Uterus (tissue), 4 donors: Measurements from ENCODE around the gene TNS4. TPM values are rescaled to one million over a fixed set of nuclear protein-coding genes. Genes with fewer than 3 reads are reported as not detected.

ENCODE experiments used
- DNase-seq, 2 donors: peaks; one replicate each; pipeline ENCODE4 v3.0.0-alpha.2; 2019 to 2020
- H3K27ac ChIP-seq, 2 donors: fragments of 200-600 bp; sonication (generic); 1 replicate in 1 of 2; 2 replicates in 1 of 2; pipeline ENCODE4 v1.5.1; 2016 to 2018
- H3K27me3 ChIP-seq, 2 donors: fragments of 200-600 bp; sonication (generic); one replicate each; pipeline ENCODE4 v1.5.1; 2018 to 2019; ENCODE audit warnings: control low read depth in 1 of 2
- H3K36me3 ChIP-seq, 2 donors: fragments of 200-600 bp; sonication (generic); one replicate each; pipeline ENCODE4 v1.5.1; 2019; ENCODE audit warnings: control low read depth in 1 of 2
- H3K4me1 ChIP-seq, 2 donors: fragments of 200-600 bp; sonication (generic); one replicate each; pipeline ENCODE4 v1.5.1; 2018 to 2019; ENCODE audit warnings: control low read depth in 1 of 2
- H3K4me3 ChIP-seq, 2 donors: fragments of 200-600 bp; sonication (generic); 1 replicate in 1 of 2; 2 replicates in 1 of 2; pipeline ENCODE4 v1.5.1; 2018 to 2019; ENCODE audit warnings: mild to moderate bottlenecking in 1 of 2
- H3K9me3 ChIP-seq, 2 donors: fragments of 200-600 bp; sonication (generic); one replicate each; pipeline ENCODE4 v1.5.1; 2019; ENCODE audit warnings: control low read depth in 1 of 2
- CTCF ChIP-seq, 4 experiments: fragments of 200-600 bp in 2 of 4; fragments of 450-650 bp in 2 of 4; sonication (generic) in 2 of 4; IDR thresholded peaks; one replicate each; pipeline ENCODE4 v1.5.1; 2016 to 2019; ENCODE audit warnings: antibody characterized with exemption in 4 of 4, mild to moderate bottlenecking in 2 of 4, moderate library complexity in 1 of 4
- POLR2A ChIP-seq, 2 donors: fragments of 450-650 bp; IDR thresholded peaks; one replicate each; pipeline ENCODE4 v1.6.1; 2016; ENCODE audit warnings: antibody characterized with exemption in 2 of 2, mild to moderate bottlenecking in 1 of 2, moderate library complexity in 1 of 2
- intact Hi-C: fragments of 100-400 bp; cut with DNase I; formaldehyde crosslinking; loops from one replicate; pipeline ENCODE4 v1.15.1; 2023; ENCODE audit warnings: low total_unique reads
- total RNA-seq, 4 donors: library from RNA; depleted of rRNA in 3 of 4; stranded (reverse); fragments of >200 nt in 3 of 4; gene quantifications; one replicate each; pipeline versions ENCODE4 v1.1.0 to v1.2.4, GENCODE V29; 2014 to 2023
- donor health status: DM: yes; HTN: yes; CAD: no.

Gene TNS4
- total RNA-seq, 4 donors from 2014 or later, result 0.09 to 2.6 (median 0.28) TPM; not detected in 1

- H3K9me3 ChIP-seq, result no peaks in the 10 kb centered on the region
- H3K4me3 ChIP-seq, result no peak overlapping the region
- no peak for DNase-seq
- H3K4me1 ChIP-seq, result peaks cover 0 to 10% of the 10 kb centered on the region in 2 donors
- no peaks in the 10 kb centered on the region for H3K36me3 ChIP-seq
- no peaks in the 10 kb centered on the region for H3K27me3 ChIP-seq
- peak overlapping the region; percentile 58 to 69 for H3K27ac ChIP-seq
- TF ChIP-seq POLR2A (IDR thresholded peaks at IDR 0.05), result no peak
- no peak for TF ChIP-seq CTCF (IDR thresholded peaks at IDR 0.05)
- intact Hi-C loops, result loop anchor here (10.0 kb wide), 1 partner anchor 63 kb away; no protein-coding TSS in a partner anchor
Measured at GRCh38 chr17:40471846-40472732, 29.3 kb downstream of the TNS4 start.

GRCh38 chr17:40470932-40471828 is 30.2 kb downstream of the TNS4 start:
- H3K4me1 ChIP-seq, result peaks cover 0 to 10% of the 10 kb centered on the region in 2 donors

GRCh38 chr17:40469805-40470675 is 31.4 kb downstream of the TNS4 start:
- Histone ChIP-seq H3K27me3 (no peaks in the 10 kb centered on the region), H3K4me3 (no peak overlapping the region), H3K9me3 (no peaks in the 10 kb centered on the region), H3K36me3 (no peaks in the 10 kb centered on the region), H3K27ac (no peak overlapping the region), H3K4me1 (peaks cover 0 to 10% of the 10 kb centered on the region in 2 donors)
- intact Hi-C loops, result loop anchor here (10.0 kb wide), 1 partner anchor 65 kb away; no protein-coding TSS in a partner anchor
- DNase-seq, result no peak
- TF ChIP-seq CTCF (IDR thresholded peaks at IDR 0.05), result no peak
- no peak for TF ChIP-seq POLR2A (IDR thresholded peaks at IDR 0.05)

More at GRCh38 chr17:40470932-40471828, 30.2 kb downstream of the TNS4 start:
- H3K4me3 ChIP-seq, result no peak overlapping the region
- H3K27me3 ChIP-seq, result no peaks in the 10 kb centered on the region
- DNase-seq, result peak; percentile 67 to 72
- no peak for TF ChIP-seq CTCF (IDR thresholded peaks at IDR 0.05)
- TF ChIP-seq POLR2A (IDR thresholded peaks at IDR 0.05), result no peak
- no peaks in the 10 kb centered on the region for H3K9me3 ChIP-seq
- peak overlapping the region; percentile 58 to 69 for H3K27ac ChIP-seq
- H3K36me3 ChIP-seq, result no peaks in the 10 kb centered on the region
- intact Hi-C loops, result loop anchor here (10.0 kb wide), 1 partner anchor 64 kb away; no protein-coding TSS in a partner anchor

GRCh38 chr17:40468560-40468959 is 32.9 kb downstream of the TNS4 start:
- no peak for DNase-seq
- no peak overlapping the region for H3K27ac ChIP-seq
- TF ChIP-seq CTCF (IDR thresholded peaks at IDR 0.05) (no peak), POLR2A (IDR thresholded peaks at IDR 0.05) (no peak)
- H3K9me3 ChIP-seq, result no peaks in the 10 kb centered on the region
- H3K36me3 ChIP-seq, result no peaks in the 10 kb centered on the region
- H3K4me3 ChIP-seq, result no peak overlapping the region
- peaks cover 0 to 10% of the 10 kb centered on the region in 2 donors for H3K4me1 ChIP-seq
- no peaks in the 10 kb centered on the region for H3K27me3 ChIP-seq
- intact Hi-C loops, result no loop called here
